ENCODE measurements around the gene ZCCHC8.
"Not testable (repeated sequence)": the region's sequence is repeated elsewhere in the genome, so short reads cannot be mapped to it uniquely, and the experiment has no call there.

DNA sequence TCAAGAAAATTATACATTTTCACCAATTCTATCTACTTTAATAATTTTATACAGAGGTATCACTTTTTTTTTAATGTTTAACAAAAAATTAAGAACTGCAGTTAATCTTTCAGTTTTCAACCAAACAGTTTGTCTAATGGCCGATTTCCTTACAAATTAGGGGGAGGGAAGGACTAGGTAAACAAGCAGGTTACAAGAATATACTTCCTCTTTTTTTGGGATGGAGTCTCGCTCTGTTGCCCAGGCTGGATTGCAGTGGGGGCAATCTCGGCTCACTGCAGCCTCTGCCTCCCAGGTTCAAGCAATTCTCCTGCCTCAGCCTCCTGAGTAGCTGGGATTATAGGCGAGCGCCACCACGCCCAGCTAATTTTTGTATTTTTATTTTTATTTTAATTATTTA, 7.5 kb downstream of the ZCCHC8 start:
- TF ChIP-seq POLR2A (IDR thresholded peaks at IDR 0.05; ENCODE audit: extremely low read depth, insufficient read length); MYC (IDR thresholded peaks at IDR 0.05; ENCODE audit: low read depth, low read length): not testable (repeated sequence)
- TF ChIP-seq, protein P1, sequence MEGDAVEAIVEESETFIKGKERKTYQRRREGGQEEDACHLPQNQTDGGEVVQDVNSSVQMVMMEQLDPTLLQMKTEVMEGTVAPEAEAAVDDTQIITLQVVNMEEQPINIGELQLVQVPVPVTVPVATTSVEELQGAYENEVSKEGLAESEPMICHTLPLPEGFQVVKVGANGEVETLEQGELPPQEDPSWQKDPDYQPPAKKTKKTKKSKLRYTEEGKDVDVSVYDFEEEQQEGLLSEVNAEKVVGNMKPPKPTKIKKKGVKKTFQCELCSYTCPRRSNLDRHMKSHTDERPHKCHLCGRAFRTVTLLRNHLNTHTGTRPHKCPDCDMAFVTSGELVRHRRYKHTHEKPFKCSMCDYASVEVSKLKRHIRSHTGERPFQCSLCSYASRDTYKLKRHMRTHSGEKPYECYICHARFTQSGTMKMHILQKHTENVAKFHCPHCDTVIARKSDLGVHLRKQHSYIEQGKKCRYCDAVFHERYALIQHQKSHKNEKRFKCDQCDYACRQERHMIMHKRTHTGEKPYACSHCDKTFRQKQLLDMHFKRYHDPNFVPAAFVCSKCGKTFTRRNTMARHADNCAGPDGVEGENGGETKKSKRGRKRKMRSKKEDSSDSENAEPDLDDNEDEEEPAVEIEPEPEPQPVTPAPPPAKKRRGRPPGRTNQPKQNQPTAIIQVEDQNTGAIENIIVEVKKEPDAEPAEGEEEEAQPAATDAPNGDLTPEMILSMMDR (IDR thresholded peaks at IDR 0.05; ENCODE audit: low read depth, low read length), result not testable (repeated sequence)

Measured in NB4 (cell line).